ENCODE results near the gene EHD2. TPM values are rescaled to one million over a fixed set of nuclear protein-coding genes. Genes with fewer than 3 reads are reported as not detected.
"Not testable (repeated sequence)": the region's sequence is repeated elsewhere in the genome, so short reads cannot be mapped to it uniquely, and the experiment has no call there.

EHD2 gene
- total RNA-seq, 1 donor from 2014 or later = 148 TPM

- DNase-seq = no peak
Observed at GRCh38 chr19:47752440-47753211, 39.4 kb downstream of the EHD2 start.

GRCh38 chr19:47754206-47755064, 41.2 kb downstream of the EHD2 start:
- DNase-seq = no peak

- no peak for DNase-seq
Observed at GRCh38 chr19:47755065-47755761, 42.0 kb downstream of the EHD2 start.

GRCh38 chr19:47755762-47756626, 42.8 kb downstream of the EHD2 start:
- DNase-seq = no peak

- no peak for DNase-seq
Observed at GRCh38 chr19:47756627-47756929, 43.4 kb downstream of the EHD2 start.

- DNase-seq = no peak
Observed at GRCh38 chr19:47756953-47757608, 43.9 kb downstream of the EHD2 start.

- DNase-seq = no peak
Observed at GRCh38 chr19:47757617-47758442, 44.6 kb downstream of the EHD2 start.

- DNase-seq = no peak
Observed at GRCh38 chr19:47758443-47758804, 45.2 kb downstream of the EHD2 start.

- no peak for DNase-seq
Observed at GRCh38 chr19:47760632-47760999, 47.4 kb downstream of the EHD2 start.

GRCh38 chr19:47761566-47761965, 48.3 kb downstream of the EHD2 start:
- no peak for DNase-seq

GRCh38 chr19:47762151-47762550, 48.9 kb downstream of the EHD2 start:
- DNase-seq = no peak

GRCh38 chr19:47762615-47763308, 49.5 kb downstream of the EHD2 start:
- DNase-seq = peak; percentile 86

- not testable (repeated sequence) for DNase-seq
Observed at GRCh38 chr19:47764705-47765104, 51.5 kb downstream of the EHD2 start.

- peak; percentile 86 for DNase-seq
Observed at GRCh38 chr19:47765523-47766358, 52.5 kb downstream of the EHD2 start.

- no peak for DNase-seq
Observed at GRCh38 chr19:47766359-47766620, 53.1 kb downstream of the EHD2 start.

- no peak for DNase-seq
Observed at GRCh38 chr19:47766670-47767069, 53.4 kb downstream of the EHD2 start.

- no peak for DNase-seq
Observed at GRCh38 chr19:47767349-47767748, 54.1 kb downstream of the EHD2 start.

- DNase-seq = no peak
Observed at GRCh38 chr19:47768604-47769003, 55.4 kb downstream of the EHD2 start.

GRCh38 chr19:47769534-47769933, 56.3 kb downstream of the EHD2 start:
- DNase-seq = no peak

GRCh38 chr19:47771291-47771690, 58.1 kb downstream of the EHD2 start:
- DNase-seq = not testable (repeated sequence)
